Measurements from ENCODE around the gene CPNE4. TPM values are rescaled to one million over a fixed set of nuclear protein-coding genes. Genes with fewer than 3 reads are reported as not detected.
A peak's percentile ranks its signal among the peaks of the same experiment; 100 is the strongest.

Gene CPNE4
- total RNA-seq, 2 donors from 2014 or later = not detected

DNA sequence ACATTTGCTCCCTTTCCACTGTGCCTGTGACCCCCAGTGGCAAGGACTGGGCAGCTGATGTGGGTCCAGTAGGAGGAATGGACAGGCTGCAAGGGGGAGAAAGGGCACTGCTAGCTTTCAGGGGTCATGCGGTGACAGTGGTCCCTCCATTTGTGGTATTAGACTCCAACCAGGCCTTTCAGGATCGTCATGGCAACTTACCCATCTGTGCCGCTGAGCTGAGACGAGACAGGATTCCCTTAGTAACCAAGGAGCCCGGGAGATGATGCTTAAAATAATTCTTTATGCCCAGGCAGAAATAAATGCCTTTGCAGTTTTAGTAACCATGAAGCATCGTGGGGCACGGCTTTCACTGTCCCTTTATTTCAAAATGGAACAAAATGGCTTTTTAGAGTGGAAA is 516.1 kb downstream of the CPNE4 start:
- no peak for ATAC-seq
- no peaks in the 10 kb centered on the region for H3K9me3 ChIP-seq
- no peaks in the 10 kb centered on the region for H3K27me3 ChIP-seq
- no peak for DNase-seq
- no peaks in the 10 kb centered on the region for H3K4me1 ChIP-seq
- WGBS, 2 donors = 66 to 69% methylated on average over 6 to 7 of the region's 7 CpGs
- TF ChIP-seq, protein P1, sequence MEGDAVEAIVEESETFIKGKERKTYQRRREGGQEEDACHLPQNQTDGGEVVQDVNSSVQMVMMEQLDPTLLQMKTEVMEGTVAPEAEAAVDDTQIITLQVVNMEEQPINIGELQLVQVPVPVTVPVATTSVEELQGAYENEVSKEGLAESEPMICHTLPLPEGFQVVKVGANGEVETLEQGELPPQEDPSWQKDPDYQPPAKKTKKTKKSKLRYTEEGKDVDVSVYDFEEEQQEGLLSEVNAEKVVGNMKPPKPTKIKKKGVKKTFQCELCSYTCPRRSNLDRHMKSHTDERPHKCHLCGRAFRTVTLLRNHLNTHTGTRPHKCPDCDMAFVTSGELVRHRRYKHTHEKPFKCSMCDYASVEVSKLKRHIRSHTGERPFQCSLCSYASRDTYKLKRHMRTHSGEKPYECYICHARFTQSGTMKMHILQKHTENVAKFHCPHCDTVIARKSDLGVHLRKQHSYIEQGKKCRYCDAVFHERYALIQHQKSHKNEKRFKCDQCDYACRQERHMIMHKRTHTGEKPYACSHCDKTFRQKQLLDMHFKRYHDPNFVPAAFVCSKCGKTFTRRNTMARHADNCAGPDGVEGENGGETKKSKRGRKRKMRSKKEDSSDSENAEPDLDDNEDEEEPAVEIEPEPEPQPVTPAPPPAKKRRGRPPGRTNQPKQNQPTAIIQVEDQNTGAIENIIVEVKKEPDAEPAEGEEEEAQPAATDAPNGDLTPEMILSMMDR (IDR thresholded peaks at IDR 0.05) = no peak
- TF ChIP-seq POLR2A (IDR thresholded peaks at IDR 0.05) = no peak
- intact Hi-C loops (cut with DNase I) = no loop called here
- no peak overlapping the region for H3K4me3 ChIP-seq
- no peak overlapping the region for H3K27ac ChIP-seq
- no peaks in the 10 kb centered on the region for H3K36me3 ChIP-seq (replicated peaks in 1 of 2; ENCODE audit: insufficient read depth in 1 of 2, low read depth in 2 of 2)

DNA sequence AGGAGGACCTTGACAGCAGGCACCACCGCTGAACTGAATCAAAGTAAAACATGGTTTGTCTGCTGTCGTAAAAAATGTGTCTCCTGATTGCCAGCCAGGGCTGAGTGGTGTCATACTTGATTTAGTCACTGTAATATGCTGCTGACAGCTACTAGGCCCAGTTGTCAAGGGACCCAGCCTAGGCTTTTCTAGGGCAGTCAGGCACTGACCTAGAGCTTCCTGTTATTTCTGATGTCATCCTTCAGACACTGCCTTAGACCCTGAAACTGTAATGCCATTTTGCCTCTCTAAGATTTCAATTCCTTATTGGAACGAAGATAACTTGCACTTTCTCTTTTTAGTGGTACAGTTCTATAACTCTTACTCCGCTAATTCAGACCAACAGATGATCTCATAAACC is 529.4 kb downstream of the CPNE4 start:
- Histone ChIP-seq H3K27me3 (no peaks in the 10 kb centered on the region), H3K9me3 (no peaks in the 10 kb centered on the region), H3K4me3 (no peak overlapping the region), H3K36me3 (replicated peaks in 1 of 2; ENCODE audit: insufficient read depth in 1 of 2, low read depth in 2 of 2) (no peaks in the 10 kb centered on the region), H3K27ac (no peak overlapping the region), H3K4me1 (peaks cover 18% of the 10 kb centered on the region)
- no peak for DNase-seq
- no peak for TF ChIP-seq POLR2A (IDR thresholded peaks at IDR 0.05)
- TF ChIP-seq, protein P1 (IDR thresholded peaks at IDR 0.05) = no peak
- ATAC-seq = no peak
- 67 to 69% methylated on average over 4 of the region's 4 CpGs for WGBS, 2 donors
- intact Hi-C loops (cut with DNase I) = loop anchor here (10.0 kb wide), 1 partner anchor 121 kb away; the partner anchor contains the start of gene NUDT16

DNA sequence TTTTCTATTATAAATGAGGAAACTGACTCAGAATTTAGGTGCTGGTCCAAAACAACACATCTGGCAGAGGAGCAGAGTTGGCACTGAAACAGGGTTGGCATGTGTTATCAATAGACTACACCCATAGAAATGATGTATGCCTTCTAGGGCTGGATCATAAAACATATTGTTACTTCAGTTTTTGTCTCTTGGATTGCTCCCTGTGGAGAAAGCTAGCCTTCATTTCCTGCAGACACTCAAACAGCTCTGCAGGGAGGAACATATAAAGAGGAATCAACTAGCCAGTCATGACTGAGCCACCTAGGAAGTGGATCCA is 531.5 kb downstream of the CPNE4 start:
- Histone ChIP-seq H3K36me3 (replicated peaks in 1 of 2; ENCODE audit: insufficient read depth in 1 of 2, low read depth in 2 of 2) (peaks cover 3 to 7% of the 10 kb centered on the region in 2 donors), H3K4me3 (peak overlapping the region in 1 of 2 donors; percentile 60), H3K9me3 (no peaks in the 10 kb centered on the region), H3K4me1 (peaks cover 18% of the 10 kb centered on the region), H3K27ac (peak overlapping the region in 1 of 4 donors; percentile 79), H3K27me3 (no peaks in the 10 kb centered on the region)
- no peak for DNase-seq
- intact Hi-C loops (cut with DNase I) = loop anchor here (10.0 kb wide), 1 partner anchor 118 kb away; the partner anchor contains the start of gene NUDT16
- no peak for TF ChIP-seq POLR2A (IDR thresholded peaks at IDR 0.05)
- TF ChIP-seq, protein P1 (IDR thresholded peaks at IDR 0.05) = no peak
- ATAC-seq = no peak

DNA sequence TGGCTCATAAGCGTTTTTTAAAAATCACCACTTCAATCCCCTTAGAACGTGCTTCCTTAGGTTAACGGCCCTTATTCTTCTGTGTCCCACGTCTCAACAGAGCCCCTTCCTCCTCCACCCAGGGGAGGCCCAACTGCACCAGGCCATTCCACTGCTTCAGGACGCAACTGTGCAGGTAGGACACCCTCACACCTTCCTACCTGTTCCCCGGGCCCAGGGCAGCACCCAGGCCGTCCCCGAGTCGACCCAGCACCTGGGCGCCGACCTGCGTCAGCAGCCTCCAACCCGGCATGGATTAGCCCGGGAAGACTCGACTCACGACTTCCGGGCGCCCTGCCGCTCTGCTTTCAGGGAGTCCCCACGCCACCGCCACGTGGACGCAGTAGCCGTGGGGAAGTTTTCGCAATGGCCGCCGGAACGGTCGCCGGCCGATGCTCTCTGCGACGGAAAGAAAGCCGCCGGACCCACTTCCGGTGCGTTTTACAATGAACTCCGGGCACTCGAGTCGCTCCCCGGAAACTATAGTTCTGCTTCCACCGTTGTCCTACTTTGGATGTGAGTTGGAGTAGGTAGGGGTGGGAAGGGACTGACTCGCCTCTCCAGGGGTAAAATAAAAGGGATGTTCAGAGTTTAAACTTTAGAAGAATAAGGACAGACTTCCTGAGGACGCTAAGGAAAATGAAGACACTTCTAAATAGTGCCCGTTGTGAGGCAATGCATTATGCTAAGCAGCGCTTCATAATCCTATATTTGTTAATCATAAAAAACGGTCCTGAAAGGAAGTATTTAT is 532.1 kb downstream of the CPNE4 start, which contains the start of gene MRPL3:
MRPL3 (minus strand) TSS at position 442 of the 790 bp plus-strand sequence; CDS start at position 292, 150 bp downstream.
- TF ChIP-seq, protein P1 (IDR thresholded peaks at IDR 0.05) = no peak
- peak in 2 of 3 donors; percentile 67 to 74 for TF ChIP-seq POLR2A (IDR thresholded peaks at IDR 0.05)
- Histone ChIP-seq H3K4me1 (peaks cover 18% of the 10 kb centered on the region), H3K9me3 (no peaks in the 10 kb centered on the region), H3K4me3 (peak within 1 kb of the TSS; percentile 60 to 99), H3K36me3 (replicated peaks in 1 of 2; ENCODE audit: insufficient read depth in 1 of 2, low read depth in 2 of 2) (peaks cover 7% of the 10 kb centered on the region in 2 donors), H3K27ac (peak within 1 kb of the TSS in 3 of 4 donors; percentile 50 to 79 (median 76)), H3K27me3 (no peaks in the 10 kb centered on the region)
- peak; percentile 84 to 92 (median 88) for DNase-seq
- peak; percentile 98 for ATAC-seq
- intact Hi-C loops (cut with DNase I) = loop anchor here (10.0 kb wide), 1 partner anchor 118 kb away; the partner anchor contains the start of gene NUDT16
- WGBS, 2 donors = 2% methylated on average over 41 to 43 of the region's 47 CpGs

Data from body of pancreas (tissue), 4 donors.